Mucosa of stomach (tissue), 1 donor: Measurements from ENCODE around the gene TAF10.
A peak's percentile ranks its signal among the peaks of the same experiment; 100 is the strongest.

ENCODE experiments used
- H3K27me3 ChIP-seq: one replicate; pipeline ENCODE4 v1.7.0; 2013; ENCODE audit warnings: mild to moderate bottlenecking, low read length; ENCODE audit not compliant: control insufficient read depth, insufficient read depth
- H3K36me3 ChIP-seq: one replicate; pipeline ENCODE4 v1.7.0; 2013; ENCODE audit warnings: low read length; ENCODE audit not compliant: control insufficient read depth, insufficient read depth
- H3K4me1 ChIP-seq: one replicate; pipeline ENCODE4 v1.7.0; 2013; ENCODE audit warnings: mild to moderate bottlenecking, low read length; ENCODE audit not compliant: control insufficient read depth, insufficient read depth
- H3K4me3 ChIP-seq: one replicate; pipeline ENCODE4 v1.7.0; 2013; ENCODE audit warnings: low read length
- H3K9ac ChIP-seq: one replicate; pipeline ENCODE4 v1.7.0; 2013; ENCODE audit warnings: mild to moderate bottlenecking, low read length, moderate library complexity
- H3K9me3 ChIP-seq: one replicate; pipeline ENCODE4 v1.7.0; 2013; ENCODE audit warnings: mild to moderate bottlenecking, low read length, moderate library complexity; ENCODE audit not compliant: control insufficient read depth
- donor health status: Pancreatic carcinoma.

The TAF10 gene

GRCh38 chr11:6618117-6619003 is 6.3 kb upstream of the TAF10 start:
- H3K4me3 ChIP-seq: peak overlapping the region; percentile 100
- H3K9me3 ChIP-seq: no peaks in the 10 kb centered on the region
- H3K27me3 ChIP-seq: no peaks in the 10 kb centered on the region
- peak overlapping the region; percentile 98 for H3K9ac ChIP-seq
- peaks cover 27% of the 10 kb centered on the region for H3K4me1 ChIP-seq
- peaks cover 15% of the 10 kb centered on the region for H3K36me3 ChIP-seq

- no peaks in the 10 kb centered on the region for H3K27me3 ChIP-seq
- H3K9me3 ChIP-seq: no peaks in the 10 kb centered on the region
- no peak overlapping the region for H3K9ac ChIP-seq
- H3K4me3 ChIP-seq: no peak overlapping the region
- H3K36me3 ChIP-seq: peaks cover 15% of the 10 kb centered on the region
- H3K4me1 ChIP-seq: peaks cover 33% of the 10 kb centered on the region
Measured at GRCh38 chr11:6617315-6617781, 5.3 kb upstream of the TAF10 start.

DNA sequence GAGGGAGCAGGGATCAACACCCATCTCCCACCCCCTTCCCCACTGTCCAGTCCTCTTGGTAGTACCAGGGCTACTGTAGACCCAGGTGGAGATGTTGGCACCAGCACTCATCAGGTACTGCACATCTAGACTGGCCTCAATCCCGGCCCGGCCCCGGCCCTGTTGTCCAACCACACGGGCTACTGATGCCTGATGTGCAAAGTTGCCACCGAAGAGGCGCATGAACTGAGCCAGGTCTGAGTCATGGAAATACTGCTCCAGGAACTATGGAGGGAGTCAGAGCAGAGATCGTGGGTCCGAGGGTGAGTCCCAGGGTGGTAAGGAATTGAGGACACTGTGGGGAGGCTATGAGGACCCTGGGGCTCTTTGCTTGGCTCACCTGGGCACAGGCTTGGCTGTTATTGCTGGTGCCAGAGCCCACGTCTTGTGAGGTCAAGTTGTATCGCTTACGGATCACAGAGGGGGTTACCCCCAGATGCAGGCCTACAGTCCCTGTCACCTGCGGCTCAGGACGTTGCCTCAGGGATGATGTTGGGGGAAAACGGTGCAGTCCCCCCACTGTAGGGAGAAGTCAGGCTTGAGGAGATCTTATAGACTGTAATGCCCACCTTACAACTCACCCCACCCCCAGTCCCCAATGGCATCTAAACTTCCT is 4.7 kb upstream of the TAF10 start:
- peaks cover 33% of the 10 kb centered on the region for H3K4me1 ChIP-seq
- no peaks in the 10 kb centered on the region for H3K27me3 ChIP-seq
- H3K9ac ChIP-seq: no peak overlapping the region
- peaks cover 15% of the 10 kb centered on the region for H3K36me3 ChIP-seq
- H3K4me3 ChIP-seq: no peak overlapping the region
- no peaks in the 10 kb centered on the region for H3K9me3 ChIP-seq

- no peaks in the 10 kb centered on the region for H3K9me3 ChIP-seq
- H3K27me3 ChIP-seq: no peaks in the 10 kb centered on the region
- H3K36me3 ChIP-seq: peaks cover 15% of the 10 kb centered on the region
- H3K4me3 ChIP-seq: no peak overlapping the region
- H3K9ac ChIP-seq: no peak overlapping the region
- peaks cover 38% of the 10 kb centered on the region for H3K4me1 ChIP-seq
Measured at GRCh38 chr11:6615882-6616585, 4.0 kb upstream of the TAF10 start.

DNA sequence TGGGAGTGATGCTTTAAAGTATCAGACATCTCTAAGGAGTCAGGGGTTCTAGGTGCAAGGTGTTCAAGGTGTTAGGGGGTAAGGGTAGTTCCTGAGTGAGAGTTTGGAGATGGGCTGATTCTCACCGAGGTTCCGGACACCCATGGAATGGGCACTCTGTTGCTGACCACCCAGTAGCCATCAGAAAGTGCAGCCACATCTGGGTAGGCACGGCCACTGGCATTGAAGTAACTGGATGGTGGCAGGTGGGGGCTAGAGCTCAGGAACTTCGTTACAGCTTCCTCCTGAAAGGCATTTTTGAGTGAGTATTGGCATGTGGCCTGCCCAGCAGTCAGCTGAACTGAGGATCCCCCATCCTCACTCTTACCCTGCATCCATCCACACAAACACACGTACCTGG is 3.0 kb upstream of the TAF10 start:
- Histone ChIP-seq H3K9me3 (no peaks in the 10 kb centered on the region), H3K27me3 (no peaks in the 10 kb centered on the region), H3K4me1 (peaks cover 41% of the 10 kb centered on the region), H3K9ac (no peak overlapping the region), H3K4me3 (no peak overlapping the region), H3K36me3 (peaks cover 25% of the 10 kb centered on the region)

DNA sequence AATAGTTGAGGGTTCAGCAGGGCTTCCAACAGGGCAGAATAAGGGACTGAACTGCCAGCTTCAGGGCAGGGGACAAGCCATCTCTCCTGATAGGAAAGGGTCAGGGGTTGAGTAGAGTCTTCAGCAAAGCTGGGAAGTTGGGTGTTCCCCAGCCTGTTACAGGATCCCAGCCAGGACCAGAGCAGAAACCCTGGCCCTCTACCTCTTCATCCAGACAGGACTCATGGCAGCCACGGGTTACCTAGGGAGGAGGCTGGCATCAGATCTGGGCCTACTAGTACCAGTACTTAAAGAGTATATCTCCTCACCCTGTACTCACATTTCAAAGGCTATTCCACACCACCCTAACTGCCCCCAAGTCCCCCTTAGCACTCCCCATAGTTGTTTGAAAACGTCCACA is 2.4 kb upstream of the TAF10 start:
- Histone ChIP-seq H3K4me3 (no peak overlapping the region), H3K36me3 (peaks cover 29% of the 10 kb centered on the region), H3K4me1 (peaks cover 41% of the 10 kb centered on the region), H3K27me3 (no peaks in the 10 kb centered on the region), H3K9ac (no peak overlapping the region), H3K9me3 (no peaks in the 10 kb centered on the region)

DNA sequence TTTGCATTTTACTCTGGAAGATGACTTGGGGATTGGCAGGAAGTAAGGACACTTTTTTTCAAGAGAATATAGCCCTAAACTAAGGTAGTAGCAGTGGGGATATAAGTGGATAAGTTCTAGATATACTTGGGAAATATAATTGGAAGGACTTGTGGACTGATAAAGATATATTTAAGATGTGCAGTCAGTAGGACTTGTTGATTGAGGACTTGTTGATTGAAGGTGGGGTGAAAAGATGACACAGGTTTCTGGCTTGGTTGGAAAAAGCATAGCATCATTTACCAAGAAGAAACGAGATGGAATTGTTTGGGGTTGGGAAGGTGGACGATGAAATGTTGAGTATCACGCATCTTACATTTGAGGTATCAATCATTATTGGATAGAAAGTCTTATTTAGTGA is 1.5 kb upstream of the TAF10 start:
- H3K27me3 ChIP-seq: no peaks in the 10 kb centered on the region
- peaks cover 37% of the 10 kb centered on the region for H3K36me3 ChIP-seq
- peaks cover 37% of the 10 kb centered on the region for H3K4me1 ChIP-seq
- no peaks in the 10 kb centered on the region for H3K9me3 ChIP-seq
- peak overlapping the region; percentile 92 for H3K9ac ChIP-seq
- H3K4me3 ChIP-seq: peak overlapping the region; percentile 34

- no peaks in the 10 kb centered on the region for H3K27me3 ChIP-seq
- peak overlapping the region; percentile 81 for H3K9ac ChIP-seq
- H3K36me3 ChIP-seq: peaks cover 45% of the 10 kb centered on the region
- H3K4me3 ChIP-seq: peak overlapping the region; percentile 35
- H3K9me3 ChIP-seq: no peaks in the 10 kb centered on the region
- H3K4me1 ChIP-seq: peaks cover 34% of the 10 kb centered on the region
Measured at GRCh38 chr11:6611963-6612212, 128 bp downstream of the TAF10 start.

DNA sequence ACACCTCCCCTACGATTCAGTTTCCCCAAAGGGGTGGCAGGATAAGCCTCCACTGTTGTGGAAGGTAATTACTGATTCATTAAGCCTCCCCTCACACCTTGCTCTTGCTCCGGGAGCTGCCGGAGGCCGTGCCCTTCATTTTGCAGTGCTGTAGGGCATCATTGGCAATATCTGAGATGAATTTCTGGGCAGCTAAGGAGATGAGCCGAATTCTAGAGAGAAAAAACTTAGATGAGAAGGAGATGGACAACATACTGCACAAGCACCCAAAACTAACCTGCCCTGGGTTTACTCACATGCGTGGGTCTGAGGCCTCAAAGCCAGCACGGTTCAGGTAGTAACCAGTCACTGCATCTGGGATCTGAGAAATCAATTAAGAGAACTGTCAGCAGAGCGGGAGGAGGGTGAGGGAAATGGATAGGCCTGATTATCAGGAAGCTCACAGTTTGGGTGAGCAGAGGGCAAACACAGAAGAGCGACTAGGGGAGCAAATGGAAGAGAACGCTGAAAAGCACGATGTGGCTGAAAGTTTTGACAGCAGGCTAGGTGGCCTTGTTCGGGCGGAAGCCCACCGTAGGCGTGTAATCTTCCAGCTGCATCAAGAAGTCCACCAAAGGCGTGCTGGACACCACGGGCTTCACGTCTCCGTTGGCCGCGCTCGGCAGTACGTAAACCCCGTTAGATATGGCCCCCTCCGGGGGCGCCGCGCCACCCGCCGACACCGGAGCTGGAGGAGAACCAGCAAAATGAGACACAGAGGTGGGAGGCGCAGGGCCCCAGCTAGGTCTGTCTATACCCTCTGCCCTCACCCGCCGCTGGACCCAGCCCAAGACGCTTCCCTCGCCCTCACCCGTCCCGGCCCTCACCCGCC is 689 bp downstream of the TAF10 start:
- Histone ChIP-seq H3K9me3 (no peaks in the 10 kb centered on the region), H3K4me3 (peak overlapping the region; percentile 35), H3K36me3 (peaks cover 41% of the 10 kb centered on the region), H3K4me1 (peaks cover 40% of the 10 kb centered on the region), H3K27me3 (no peaks in the 10 kb centered on the region), H3K9ac (peak overlapping the region; percentile 81)

GRCh38 chr11:6610591-6610990 is 1.4 kb downstream of the TAF10 start:
- Histone ChIP-seq H3K4me1 (peaks cover 45% of the 10 kb centered on the region), H3K36me3 (peaks cover 40% of the 10 kb centered on the region)

DNA sequence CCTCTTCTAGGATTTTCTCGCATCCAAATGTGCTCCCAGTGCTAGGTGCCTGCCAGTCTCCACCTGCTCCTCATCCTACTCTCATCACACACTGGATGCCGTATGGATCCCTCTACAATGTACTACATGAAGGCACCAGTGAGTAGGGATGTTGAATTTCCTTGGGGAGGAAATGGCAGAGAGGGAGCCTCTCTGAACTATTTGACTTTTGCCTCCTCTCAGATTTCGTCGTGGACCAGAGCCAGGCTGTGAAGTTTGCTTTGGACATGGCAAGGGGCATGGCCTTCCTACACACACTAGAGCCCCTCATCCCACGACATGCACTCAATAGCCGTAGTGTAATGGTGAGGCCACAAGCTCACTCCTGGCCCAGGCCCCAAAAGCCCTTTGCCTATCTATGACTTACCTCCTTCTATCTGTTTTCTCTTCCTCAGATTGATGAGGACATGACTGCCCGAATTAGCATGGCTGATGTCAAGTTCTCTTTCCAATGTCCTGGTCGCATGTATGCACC is 2.5 kb downstream of the TAF10 start:
- Histone ChIP-seq H3K4me1 (peaks cover 45% of the 10 kb centered on the region), H3K36me3 (peaks cover 32% of the 10 kb centered on the region), H3K27me3 (no peaks in the 10 kb centered on the region), H3K9ac (no peak overlapping the region), H3K9me3 (no peaks in the 10 kb centered on the region), H3K4me3 (no peak overlapping the region)

More at GRCh38 chr11:6610591-6610990, 1.4 kb downstream of the TAF10 start:
- Histone ChIP-seq H3K9me3 (no peaks in the 10 kb centered on the region), H3K9ac (no peak overlapping the region), H3K4me3 (peak overlapping the region; percentile 35), H3K27me3 (no peaks in the 10 kb centered on the region)
